Activated CD8-positive, alpha-beta memory T cell treated with anti-CD3 and anti-CD28 coated beads for 1 hour (primary cell): ENCODE measurements around the gene SLX4IP.
"Not testable (repeated sequence)": the region's sequence is repeated elsewhere in the genome, so short reads cannot be mapped to it uniquely, and the experiment has no call there.

Experiments used
- DNase-seq, 2 donors: peaks; one replicate each; pipeline ENCODE4 v3.0.0-alpha.2; 2020; ENCODE audit warnings: low read depth in 1 of 2; ENCODE audit errors: extremely low read depth in 1 of 2

The SLX4IP gene

DNA sequence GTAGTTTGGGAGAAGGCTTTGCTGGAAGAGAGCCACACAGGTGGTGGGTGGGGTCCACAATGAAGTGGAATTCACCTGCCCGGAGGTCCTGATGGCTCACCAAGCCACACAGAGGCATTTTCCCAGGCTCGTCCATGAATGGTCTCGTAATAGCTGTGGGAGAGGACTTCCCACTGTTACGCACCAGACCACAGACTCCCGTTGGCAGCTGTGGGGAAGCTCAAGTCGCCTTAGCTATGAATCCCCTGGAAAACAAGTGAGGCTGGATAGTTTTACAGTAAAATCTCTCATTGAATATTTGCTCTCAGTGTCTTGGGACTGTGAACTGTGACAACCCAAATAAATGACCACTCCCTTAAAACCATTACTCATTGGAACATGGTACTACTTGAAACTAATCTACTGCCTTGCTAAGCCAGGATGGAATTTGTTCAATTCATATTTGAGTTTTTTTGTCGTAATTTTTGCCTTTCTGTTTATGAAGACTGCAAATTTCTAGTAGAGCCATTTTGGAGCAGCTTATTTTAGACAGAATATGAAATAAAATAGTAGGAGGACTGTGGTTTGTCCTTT is 159.3 kb downstream of the SLX4IP start:
- no peak for DNase-seq

DNA sequence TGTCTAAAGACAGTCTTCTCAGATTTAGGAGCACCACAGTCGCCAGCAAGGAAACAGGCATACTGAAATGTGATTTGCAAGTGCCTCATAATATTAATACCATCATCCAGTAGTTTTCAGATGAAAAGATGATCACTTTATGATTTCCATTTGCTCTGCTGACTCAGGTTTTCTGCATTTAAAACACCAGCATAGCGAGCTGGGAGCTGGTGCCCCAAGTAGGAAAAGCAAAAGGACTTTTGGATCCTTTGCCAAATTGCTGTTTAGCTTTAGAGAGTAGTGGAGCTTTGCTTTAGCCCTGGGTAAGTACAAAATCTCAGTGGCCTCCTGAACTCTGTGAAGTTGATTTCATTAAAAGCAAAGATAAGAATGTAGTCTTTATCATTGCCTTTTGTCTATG is 160.2 kb downstream of the SLX4IP start:
- DNase-seq = no peak

GRCh38 chr20:10595985-10596384 is 160.9 kb downstream of the SLX4IP start:
- no peak for DNase-seq

- DNase-seq = no peak
These were observed 161.6 kb downstream of the SLX4IP start for GRCh38 chr20:10596710-10597121.

- DNase-seq = no peak
These were observed 162.5 kb downstream of the SLX4IP start for GRCh38 chr20:10597637-10598036.

- DNase-seq = no peak
These were observed 167.2 kb downstream of the SLX4IP start for GRCh38 chr20:10602221-10602871.

GRCh38 chr20:10603378-10603777 is 168.3 kb downstream of the SLX4IP start:
- no peak for DNase-seq

- DNase-seq = no peak
These were observed 169.1 kb downstream of the SLX4IP start for GRCh38 chr20:10603971-10604864.

- no peak for DNase-seq
These were observed 169.8 kb downstream of the SLX4IP start for GRCh38 chr20:10604865-10605440.

DNA sequence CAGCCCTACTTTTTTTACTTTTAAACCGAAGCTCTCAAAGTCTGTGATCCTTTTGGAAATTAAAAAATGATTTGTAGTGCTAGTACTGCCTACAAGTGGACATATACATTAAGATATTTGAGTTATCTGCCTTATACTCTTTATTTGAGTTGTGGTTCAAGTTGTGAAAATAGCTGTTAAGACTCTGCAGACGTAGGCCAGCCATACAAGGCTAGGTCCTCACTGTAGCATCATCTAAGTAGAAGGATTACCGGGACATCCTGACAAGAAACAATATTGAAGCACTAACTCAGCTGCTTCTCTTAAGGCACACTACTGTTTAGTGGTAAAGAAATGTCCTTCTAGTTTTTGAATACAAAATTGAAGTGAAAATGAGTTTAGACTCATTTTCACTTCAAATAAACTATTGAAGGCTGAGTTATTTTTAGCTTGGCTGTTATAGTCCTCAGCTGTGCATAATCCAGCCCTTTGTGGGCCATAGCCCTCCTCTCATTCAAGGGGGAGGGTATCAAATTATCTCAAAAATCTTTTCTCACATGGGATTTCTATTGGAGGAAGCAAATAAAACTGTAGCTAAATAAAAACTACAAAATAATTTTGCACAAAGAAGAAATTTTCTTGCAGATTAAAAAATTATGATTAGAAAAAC is 170.6 kb downstream of the SLX4IP start:
- DNase-seq = no peak

- DNase-seq = no peak
These were observed 174.2 kb downstream of the SLX4IP start for GRCh38 chr20:10609276-10609675.

GRCh38 chr20:10609770-10610169 is 174.7 kb downstream of the SLX4IP start:
- no peak for DNase-seq

- DNase-seq = no peak
These were observed 175.1 kb downstream of the SLX4IP start for GRCh38 chr20:10610251-10610650.

- DNase-seq = no peak
These were observed 176.3 kb downstream of the SLX4IP start for GRCh38 chr20:10611357-10611756.

- not testable (repeated sequence) for DNase-seq
These were observed 178.3 kb downstream of the SLX4IP start for GRCh38 chr20:10613426-10613825.

GRCh38 chr20:10613911-10614310 is 178.8 kb downstream of the SLX4IP start:
- DNase-seq = no peak

- no peak for DNase-seq
These were observed 181.1 kb downstream of the SLX4IP start for GRCh38 chr20:10616212-10616611.

GRCh38 chr20:10617549-10618133 is 182.5 kb downstream of the SLX4IP start:
- DNase-seq = not testable (repeated sequence)

GRCh38 chr20:10618611-10619245 is 183.6 kb downstream of the SLX4IP start:
- DNase-seq = no peak

DNA sequence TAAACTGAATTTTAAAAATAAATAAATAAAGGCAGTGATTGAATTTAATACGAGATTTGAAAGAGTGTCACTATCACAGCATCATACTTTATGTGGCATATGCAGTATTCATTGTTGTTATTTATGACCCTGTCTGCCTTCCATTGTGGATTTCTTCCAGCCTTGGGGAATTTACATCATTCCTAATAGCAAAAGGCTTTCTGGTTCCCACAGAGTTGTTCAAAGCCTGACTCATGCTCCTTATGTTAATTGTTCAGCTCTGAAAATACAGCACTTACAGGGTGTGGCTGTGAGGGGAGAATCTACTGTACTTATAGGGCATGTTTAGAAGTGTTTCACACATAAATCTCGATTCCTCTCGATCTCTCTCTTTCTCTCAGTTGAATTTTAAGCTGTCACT is 184.3 kb downstream of the SLX4IP start:
- DNase-seq = no peak
